Activated B cell treated with CpG ODN at 0.5 μM for 24 hours (primary cell): ENCODE results near the gene CDK4. TPM values are rescaled to one million over a fixed set of nuclear protein-coding genes. Genes with fewer than 3 reads are reported as not detected.
A peak's percentile ranks its signal among the peaks of the same experiment; 100 is the strongest.

ENCODE experiments used
- ATAC-seq: fragments of 200-7000 bp; cut with Tn5 transposase; one replicate; pipeline ENCODE4 v1.10.0; 2021; ENCODE audit warnings: low read depth, mild to moderate bottlenecking, moderate library complexity
- CTCF ChIA-PET: fragments of 350-600 bp; sonication (Branson Sonifier 250); formaldehyde crosslinking; loops from one replicate; lab custom pipeline; 2021; ENCODE audit warnings: antibody characterized with exemption; lab: Charles Lee
- POLR2A ChIA-PET: fragments of 350-600 bp; sonication (Branson Sonifier 250); formaldehyde crosslinking; loops from one replicate; lab custom pipeline; 2021; ENCODE audit warnings: antibody characterized with exemption; lab: Charles Lee
- DNase-seq: peaks from one replicate; pipeline ENCODE4 v3.0.0; 2022
- H3K27ac Mint-ChIP-seq: one replicate; pipeline ENCODE4 v1.8.0; 2020; ENCODE audit warnings: mixed read lengths
- H3K27me3 Mint-ChIP-seq: one replicate; pipeline ENCODE4 v1.8.0; 2021; ENCODE audit warnings: mixed read lengths
- H3K36me3 Mint-ChIP-seq: one replicate; pipeline ENCODE4 v1.8.0; 2021; ENCODE audit warnings: low read depth, mixed read lengths
- H3K4me1 Mint-ChIP-seq: one replicate; pipeline ENCODE4 v1.8.0; 2021; ENCODE audit warnings: mixed read lengths
- H3K4me3 Mint-ChIP-seq: one replicate; pipeline ENCODE4 v1.8.0; 2020; ENCODE audit warnings: mild to moderate bottlenecking, mixed read lengths
- H3K9me3 Mint-ChIP-seq: one replicate; pipeline ENCODE4 v1.8.0; 2020; ENCODE audit warnings: mixed read lengths
- CTCF ChIP-seq: fragments of 200-600 bp; IDR thresholded peaks from one replicate; pipeline ENCODE4 v1.8.0; 2022; ENCODE audit warnings: antibody characterized with exemption, mild to moderate bottlenecking
- intact Hi-C: fragments of 100-400 bp; cut with micrococcal nuclease; formaldehyde crosslinking; loops from one replicate; pipeline ENCODE4 v1.15.1; 2024
- total RNA-seq: library from RNA; stranded (reverse); gene quantifications from 2 replicates; pipeline ENCODE4 v1.2.3, GENCODE V29; 2022

CDK4 gene
- total RNA-seq, 1 donor from 2014 or later, result 95.7 TPM

DNA sequence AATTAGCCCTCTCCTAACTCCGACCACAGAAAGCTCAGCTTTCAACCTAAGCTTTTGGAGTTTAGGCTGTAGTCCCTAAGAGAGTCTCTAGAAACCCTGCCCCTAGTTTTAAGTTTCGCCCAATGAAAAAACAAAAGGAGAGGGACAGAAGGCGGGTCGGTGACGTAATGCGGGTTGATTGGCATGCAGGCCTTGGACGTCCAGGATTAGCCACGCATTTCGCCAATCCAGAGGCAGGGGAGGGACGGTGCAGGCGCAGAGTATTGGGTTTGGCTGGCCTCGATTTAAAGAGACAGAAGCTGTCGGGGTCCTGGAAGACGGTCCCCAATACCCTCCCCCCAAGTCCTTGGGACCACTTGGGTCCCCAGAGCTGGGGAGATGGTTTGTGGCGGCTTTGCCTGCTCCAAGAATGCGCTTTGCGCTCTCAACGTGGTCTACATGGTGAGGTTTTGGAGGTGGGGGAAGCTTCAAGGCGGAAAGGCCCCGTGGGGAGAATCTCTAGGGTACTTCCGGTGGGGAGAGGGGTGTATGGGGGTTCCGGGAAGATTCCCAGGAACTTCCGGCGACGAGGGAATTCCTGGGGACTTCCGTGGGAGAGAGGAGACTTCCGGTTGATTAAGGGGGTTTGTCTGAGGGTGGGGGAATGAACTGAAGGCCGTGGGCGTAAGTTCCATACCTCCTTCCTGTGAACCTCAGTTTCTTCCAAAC is 7.2 kb downstream of the CDK4 start, which contains the start of gene TSPAN31:
TSS of gene TSPAN31 (plus strand) at position 263 of the 708 bp plus-strand sequence. CDS start at position 379, 116 bp downstream.
- ChIA-PET CTCF (interaction anchor here (1.0 to 1.9 kb wide), 2 partner anchors 11 to 38 kb away, joined by 4 to 14 read pairs; partner anchors contain the start of gene TSFM), POLR2A (interaction anchor here (0.6 to 2.7 kb wide), 17 partner anchors 9 to 1915 kb away, joined by 3 to 28 read pairs (median 4); partner anchors contain the start of genes ARHGAP9, ATP23, CTDSP2 and MARCHF9)
- peak; percentile 87 for ATAC-seq
- peak within 1 kb of the TSS; percentile 86 for H3K4me3 Mint-ChIP-seq
- intact Hi-C loops, result loop anchor here (1.0 to 5.0 kb wide), 7 partner anchors 7 to 288 kb away; partner anchors contain the start of genes CDK4, EEF1AKMT3, GLI1 and INHBE
- H3K27ac Mint-ChIP-seq, result peak within 1 kb of the TSS; percentile 89
- peak; percentile 81 for DNase-seq
- H3K36me3 Mint-ChIP-seq, result peaks cover 42% of the 10 kb centered on the region
- no peak for TF ChIP-seq CTCF
- H3K9me3 Mint-ChIP-seq, result no peaks in the 10 kb centered on the region
- H3K27me3 Mint-ChIP-seq, result no peaks in the 10 kb centered on the region
- H3K4me1 Mint-ChIP-seq, result peaks cover 53% of the 10 kb centered on the region

DNA sequence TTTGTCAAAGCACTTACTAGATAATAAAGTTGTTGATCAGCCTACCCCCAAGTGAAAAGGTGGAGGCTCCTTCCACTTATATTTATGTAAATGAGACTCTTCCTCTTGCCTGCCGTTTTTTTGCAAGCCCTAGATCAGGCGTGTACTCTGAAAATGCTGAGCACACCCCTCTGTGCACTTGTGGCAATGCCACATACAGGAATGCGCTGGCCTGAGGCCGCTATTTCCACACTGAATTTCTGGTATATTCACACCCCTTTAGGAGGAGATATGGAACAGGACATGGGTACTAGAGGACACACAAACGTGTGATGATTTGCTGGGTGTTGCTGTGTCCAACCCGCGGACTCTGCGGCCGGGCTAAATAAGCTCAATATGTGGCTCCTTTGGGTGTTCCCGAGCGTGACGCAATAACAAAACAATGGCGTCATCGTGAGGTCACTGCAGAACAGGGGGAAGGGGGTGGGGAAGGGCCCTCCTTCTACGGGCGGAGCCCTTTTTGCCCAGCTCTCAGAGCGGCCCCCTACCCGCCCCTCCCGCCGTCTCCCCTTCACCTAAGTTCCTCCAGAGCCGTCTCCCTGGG is 7.8 kb downstream of the CDK4 start:
- POLR2A ChIA-PET, result interaction anchor here (0.6 to 2.7 kb wide), 16 partner anchors 10 to 1914 kb away, joined by 3 to 28 read pairs (median 4); partner anchors contain the start of genes ARHGAP9, ATP23, CTDSP2 and MARCHF9
- peaks cover 55% of the 10 kb centered on the region for H3K4me1 Mint-ChIP-seq
- H3K27me3 Mint-ChIP-seq, result no peaks in the 10 kb centered on the region
- no peak for TF ChIP-seq CTCF
- peaks cover 43% of the 10 kb centered on the region for H3K36me3 Mint-ChIP-seq
- CTCF ChIA-PET, result interaction anchor here (1.0 to 1.9 kb wide), 2 partner anchors 12 to 39 kb away, joined by 4 to 14 read pairs; partner anchors contain the start of gene TSFM
- peak overlapping the region; percentile 89 for H3K27ac Mint-ChIP-seq
- no peaks in the 10 kb centered on the region for H3K9me3 Mint-ChIP-seq
- ATAC-seq (peak; percentile 50), DNase-seq (peak; percentile 71)
- intact Hi-C loops, result loop anchor here (1.0 to 5.0 kb wide), 7 partner anchors 8 to 287 kb away; partner anchors contain the start of genes CDK4, EEF1AKMT3, GLI1 and INHBE
- H3K4me3 Mint-ChIP-seq, result peak overlapping the region; percentile 86

- no peak for DNase-seq
- ATAC-seq, result no peak
- Mint-ChIP-seq H3K27ac (peak overlapping the region; percentile 89), H3K4me3 (peak overlapping the region; percentile 86), H3K4me1 (peaks cover 59% of the 10 kb centered on the region), H3K9me3 (no peaks in the 10 kb centered on the region), H3K36me3 (peaks cover 40% of the 10 kb centered on the region), H3K27me3 (no peaks in the 10 kb centered on the region)
- ChIA-PET CTCF (interaction anchor here (1.9 kb wide), 1 partner anchor 13 kb away, joined by 14 read pairs; no protein-coding TSS in a partner anchor), POLR2A (interaction anchor here (1.1 to 2.7 kb wide), 4 partner anchors 10 to 152 kb away, joined by 3 to 28 read pairs (median 3); partner anchors contain the start of gene MARCHF9)
- intact Hi-C loops, result loop anchor here (1.0 to 5.0 kb wide), 9 partner anchors 9 to 286 kb away; partner anchors contain the start of genes B4GALNT1, CDK4, EEF1AKMT3 and GLI1
- TF ChIP-seq CTCF, result no peak
Measured at GRCh38 chr12:57743769-57744168, 8.3 kb downstream of the CDK4 start.

GRCh38 chr12:57741844-57742738 is 10.0 kb downstream of the CDK4 start:
- peaks cover 59% of the 10 kb centered on the region for H3K4me1 Mint-ChIP-seq
- H3K4me3 Mint-ChIP-seq, result peak overlapping the region; percentile 88
- peaks cover 25% of the 10 kb centered on the region for H3K36me3 Mint-ChIP-seq
- peak overlapping the region; percentile 90 for H3K27ac Mint-ChIP-seq
- ATAC-seq (peak; percentile 60), DNase-seq (peak; percentile 44)
- no peaks in the 10 kb centered on the region for H3K9me3 Mint-ChIP-seq
- ChIA-PET POLR2A (interaction anchor here (0.6 to 1.8 kb wide), 3 partner anchors 8 to 14 kb away, joined by 3 to 11 read pairs (median 4); partner anchors contain the start of gene CDK4), CTCF (interaction anchor here (0.6 to 1.4 kb wide), 7 partner anchors 14 to 158 kb away, joined by 3 to 8 read pairs (median 3); no protein-coding TSS in a partner anchor)
- intact Hi-C loops, result loop anchor here (1.0 to 5.0 kb wide), 4 partner anchors 21 to 285 kb away; partner anchors contain the start of genes B4GALNT1, GLI1 and INHBE
- no peak for TF ChIP-seq CTCF
- no peaks in the 10 kb centered on the region for H3K27me3 Mint-ChIP-seq
